Smooth muscle cell (in vitro differentiated cells): ENCODE results near the gene CDK14. TPM values are rescaled to one million over a fixed set of nuclear protein-coding genes. Genes with fewer than 3 reads are reported as not detected.

ENCODE experiments used
- DNase-seq: peaks from one replicate; lab custom pipeline; 2025; ENCODE audit not compliant: unreplicated experiment; lab: John Stamatoyannopoulos, UW
- H2AFZ ChIP-seq: fragments of 200-600 bp; sonication (generic); 2 replicates; pipeline ENCODE4 v1.6.0; 2016; ENCODE audit warnings: antibody characterized with exemption, low read depth, mild to moderate bottlenecking
- H3F3A ChIP-seq: fragments of 200-600 bp; sonication (generic); 2 replicates; pipeline ENCODE4 v1.6.0; 2017; ENCODE audit warnings: antibody characterized with exemption, low read depth
- H3K27ac ChIP-seq: fragments of 200-600 bp; sonication (generic); 2 replicates; pipeline ENCODE4 v1.5.1; 2016; ENCODE audit warnings: low read depth, mild to moderate bottlenecking
- H3K27me3 ChIP-seq: fragments of 200-600 bp; sonication (generic); 2 replicates; pipeline ENCODE4 v1.6.1; 2016; ENCODE audit warnings: low read depth, mild to moderate bottlenecking
- H3K36me3 ChIP-seq: fragments of 200-600 bp; sonication (generic); 2 replicates; pipeline ENCODE4 v1.5.1; 2016; ENCODE audit warnings: low read depth
- H3K4me1 ChIP-seq: fragments of 200-600 bp; sonication (generic); 2 replicates; pipeline ENCODE4 v1.5.1; 2016; ENCODE audit warnings: low read depth
- H3K4me2 ChIP-seq: fragments of 200-600 bp; sonication (generic); 2 replicates; pipeline ENCODE4 v1.6.0; 2016; ENCODE audit warnings: mild to moderate bottlenecking
- H3K4me3 ChIP-seq: fragments of 200-600 bp; sonication (generic); 2 replicates; pipeline ENCODE4 v1.5.1; 2016; ENCODE audit warnings: mild to moderate bottlenecking
- H3K79me2 ChIP-seq: fragments of 200-600 bp; sonication (generic); 2 replicates; pipeline ENCODE4 v1.6.0; 2016; ENCODE audit warnings: low read depth, mild to moderate bottlenecking
- H3K9ac ChIP-seq: fragments of 200-600 bp; sonication (generic); 2 replicates; pipeline ENCODE4 v1.6.0; 2016; ENCODE audit warnings: low read depth
- H3K9me3 ChIP-seq: fragments of 200-600 bp; sonication (generic); replicated peaks from 2 replicates; pipeline ENCODE4 v1.5.1; 2016; ENCODE audit warnings: low read depth
- H4K20me1 ChIP-seq: fragments of 200-600 bp; sonication (generic); 2 replicates; pipeline ENCODE4 v1.6.0; 2016; ENCODE audit warnings: low read depth
- WGBS: methylation state at CpG from one replicate; pipeline ENCODE4 v1.1.7; 2016; ENCODE audit warnings: low lambda C conversion rate; 5-methylcytosine and 5-hydroxymethylcytosine counted together
- polyA plus RNA-seq: library from polyadenylated mRNA; unstranded; fragments of >200 nt; fragmentation: Nextera tagmentation; extraction: Ambion mirVana; gene quantifications from 2 replicates; pipeline ENCODE4 v1.2.1, GENCODE V29; 2016
- total RNA-seq: library from RNA; depleted of rRNA; stranded (reverse); fragments of >200 nt; gene quantifications from 2 replicates; pipeline ENCODE4 v1.2.3, GENCODE V29; 2014
- TF ChIP-seq, protein P1 (sequence below): fragments of 200-600 bp; sonication (generic); IDR thresholded peaks from 2 replicates; pipeline ENCODE4 v1.5.1; 2017; ENCODE audit warnings: borderline replicate concordance, mild to moderate bottlenecking, antibody characterized with exemption; ENCODE audit not compliant: insufficient read depth, poor library complexity, severe bottlenecking

CDK14 gene
- total and polyA plus RNA-seq, 2 experiments from 2014 or later: 4.1 to 5.3 TPM

GRCh38 chr7:91090684-91091083, 494.6 kb downstream of the CDK14 start:
- 88% methylated on average over 7 of the region's 7 CpGs for WGBS
- H3K4me3 ChIP-seq: no peak overlapping the region
- no peaks in the 10 kb centered on the region for H4K20me1 ChIP-seq

DNA sequence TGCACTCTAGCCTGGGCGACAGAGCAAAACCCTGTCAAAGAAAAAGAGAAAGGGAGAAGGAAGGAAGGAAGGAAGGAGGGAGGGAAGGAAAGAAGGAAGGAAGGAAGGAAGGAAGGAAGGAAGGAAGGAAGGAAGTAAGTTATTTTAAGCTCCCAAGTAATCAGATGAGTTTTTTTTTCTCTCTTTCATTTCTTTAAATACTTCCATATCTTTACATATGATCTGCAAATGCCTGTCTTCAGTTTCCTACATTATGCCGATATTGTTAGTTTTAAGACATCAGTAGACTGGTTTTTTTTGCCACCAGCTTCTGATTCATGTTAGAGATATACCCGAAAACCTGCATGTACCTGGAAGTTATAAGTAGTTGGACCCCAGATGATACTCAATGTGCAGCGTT, 495.5 kb downstream of the CDK14 start:
- Histone ChIP-seq H3K79me2 (no peaks in the 10 kb centered on the region), H3K4me3 (no peak overlapping the region), H3K4me2 (no peak overlapping the region), H3K27ac (no peak overlapping the region), H3F3A (no peaks in the 10 kb centered on the region), H2AFZ (no peak overlapping the region), H4K20me1 (no peaks in the 10 kb centered on the region), H3K9me3 (no peaks in the 10 kb centered on the region), H3K9ac (no peak overlapping the region), H3K4me1 (no peaks in the 10 kb centered on the region), H3K27me3 (no peaks in the 10 kb centered on the region), H3K36me3 (no peaks in the 10 kb centered on the region)
- WGBS: 96% methylated on average over 4 of the region's 4 CpGs
- TF ChIP-seq, protein P1, sequence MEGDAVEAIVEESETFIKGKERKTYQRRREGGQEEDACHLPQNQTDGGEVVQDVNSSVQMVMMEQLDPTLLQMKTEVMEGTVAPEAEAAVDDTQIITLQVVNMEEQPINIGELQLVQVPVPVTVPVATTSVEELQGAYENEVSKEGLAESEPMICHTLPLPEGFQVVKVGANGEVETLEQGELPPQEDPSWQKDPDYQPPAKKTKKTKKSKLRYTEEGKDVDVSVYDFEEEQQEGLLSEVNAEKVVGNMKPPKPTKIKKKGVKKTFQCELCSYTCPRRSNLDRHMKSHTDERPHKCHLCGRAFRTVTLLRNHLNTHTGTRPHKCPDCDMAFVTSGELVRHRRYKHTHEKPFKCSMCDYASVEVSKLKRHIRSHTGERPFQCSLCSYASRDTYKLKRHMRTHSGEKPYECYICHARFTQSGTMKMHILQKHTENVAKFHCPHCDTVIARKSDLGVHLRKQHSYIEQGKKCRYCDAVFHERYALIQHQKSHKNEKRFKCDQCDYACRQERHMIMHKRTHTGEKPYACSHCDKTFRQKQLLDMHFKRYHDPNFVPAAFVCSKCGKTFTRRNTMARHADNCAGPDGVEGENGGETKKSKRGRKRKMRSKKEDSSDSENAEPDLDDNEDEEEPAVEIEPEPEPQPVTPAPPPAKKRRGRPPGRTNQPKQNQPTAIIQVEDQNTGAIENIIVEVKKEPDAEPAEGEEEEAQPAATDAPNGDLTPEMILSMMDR: no peak
- no peak for DNase-seq

More at GRCh38 chr7:91090684-91091083, 494.6 kb downstream of the CDK14 start:
- H3K4me1 ChIP-seq: no peaks in the 10 kb centered on the region
- H3K4me2 ChIP-seq: no peak overlapping the region
- H2AFZ ChIP-seq: no peak overlapping the region
- no peaks in the 10 kb centered on the region for H3K79me2 ChIP-seq
- no peaks in the 10 kb centered on the region for H3F3A ChIP-seq
- no peak for DNase-seq
- H3K9me3 ChIP-seq: no peaks in the 10 kb centered on the region
- no peaks in the 10 kb centered on the region for H3K36me3 ChIP-seq
- H3K27me3 ChIP-seq: no peaks in the 10 kb centered on the region
- H3K9ac ChIP-seq: no peak overlapping the region
- H3K27ac ChIP-seq: no peak overlapping the region
- TF ChIP-seq, protein P1: no peak

- Histone ChIP-seq H2AFZ (no peak overlapping the region), H3K4me1 (no peaks in the 10 kb centered on the region), H3K4me2 (no peak overlapping the region), H4K20me1 (no peaks in the 10 kb centered on the region), H3K79me2 (no peaks in the 10 kb centered on the region), H3F3A (no peaks in the 10 kb centered on the region), H3K9me3 (no peaks in the 10 kb centered on the region), H3K9ac (no peak overlapping the region), H3K36me3 (no peaks in the 10 kb centered on the region), H3K27ac (no peak overlapping the region), H3K4me3 (no peak overlapping the region), H3K27me3 (no peaks in the 10 kb centered on the region)
- WGBS: 89% methylated on average over 3 of the region's 3 CpGs
- no peak for DNase-seq
- TF ChIP-seq, protein P1: no peak
Observed at GRCh38 chr7:91093181-91093580, 497.1 kb downstream of the CDK14 start.

DNA sequence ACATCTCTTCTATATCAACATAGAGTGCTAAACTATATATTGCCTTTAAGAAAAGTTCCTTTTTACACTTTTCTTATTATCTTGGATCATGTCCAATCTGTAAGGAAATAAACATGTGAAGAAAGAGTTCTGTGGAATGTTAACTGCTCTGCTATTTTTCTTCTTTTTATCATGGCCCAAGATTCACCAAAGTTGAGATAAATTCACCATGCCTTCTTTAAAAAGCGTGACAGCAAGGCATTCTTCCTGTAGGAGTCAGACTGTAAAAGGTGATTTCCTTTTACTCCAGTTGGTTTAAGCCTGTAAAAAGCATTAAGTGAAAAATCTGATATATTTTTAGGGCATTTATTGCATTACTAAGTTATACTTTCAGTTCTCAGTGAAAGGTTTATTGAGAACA, 502.4 kb downstream of the CDK14 start:
- Histone ChIP-seq H4K20me1 (no peaks in the 10 kb centered on the region), H3K4me2 (peak overlapping the region; percentile 9), H3F3A (no peaks in the 10 kb centered on the region), H3K9ac (no peak overlapping the region), H3K36me3 (no peaks in the 10 kb centered on the region), H3K79me2 (no peaks in the 10 kb centered on the region), H3K9me3 (no peaks in the 10 kb centered on the region), H3K4me3 (no peak overlapping the region), H2AFZ (no peak overlapping the region), H3K4me1 (peaks cover 3% of the 10 kb centered on the region), H3K27me3 (no peaks in the 10 kb centered on the region), H3K27ac (peak overlapping the region; percentile 52)
- DNase-seq: no peak
- 22% methylated on average over 1 of the region's 1 CpG for WGBS
- TF ChIP-seq, protein P1: no peak
